Left forelimb (tissue), 1 donor: ENCODE data around the gene SORCS2.

Experiments used
- DNase-seq: peaks from one replicate; pipeline ENCODE4 v3.0.0-alpha.2; 2018; ENCODE audit warnings: low spot score

Gene SORCS2

DNA sequence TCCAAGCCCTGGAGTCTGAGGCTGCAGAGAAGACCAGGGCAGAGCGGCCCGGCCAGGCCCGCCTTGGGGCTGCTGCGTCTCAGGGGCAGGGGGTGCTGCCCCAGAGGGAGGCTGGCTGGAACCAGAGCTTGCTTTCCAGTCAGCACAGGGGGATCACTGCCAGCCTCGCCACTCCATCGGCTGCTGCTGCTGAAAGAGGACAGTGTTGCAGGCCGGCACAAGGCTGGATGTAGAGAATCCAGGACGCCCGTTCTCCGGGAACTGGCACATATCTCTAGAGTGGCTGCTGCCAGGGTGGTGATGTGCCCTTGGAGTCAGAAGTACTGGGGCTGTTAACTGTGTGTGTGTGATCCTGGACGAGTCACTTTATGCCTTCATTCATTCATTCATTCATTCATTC lies 31.9 kb upstream of the SORCS2 start:
- DNase-seq = peak; percentile 63

DNA sequence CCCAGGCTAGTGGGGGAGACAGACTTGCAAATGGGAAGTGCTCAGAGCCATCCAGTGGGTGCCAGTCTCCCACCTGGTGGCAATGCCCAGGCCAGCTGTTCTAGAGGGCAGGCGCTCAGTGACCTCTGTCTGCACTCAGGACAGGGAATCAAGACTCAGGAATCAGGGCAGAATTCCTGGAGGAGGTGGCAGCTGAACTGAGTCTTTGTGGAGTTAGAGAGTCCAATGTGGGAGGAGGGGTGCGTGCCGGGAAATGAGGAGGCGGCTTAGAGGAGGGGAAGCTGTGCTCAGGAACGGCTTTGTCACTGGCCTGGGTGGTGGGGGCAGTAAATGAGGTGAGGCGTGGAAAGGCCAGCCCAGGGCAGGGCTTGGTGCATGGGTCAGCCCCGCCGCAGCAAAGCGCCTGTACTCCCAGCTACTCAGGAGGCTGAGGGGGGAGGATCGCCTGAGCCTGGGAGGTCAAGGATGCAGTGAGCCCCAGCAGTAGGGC lies 31.3 kb upstream of the SORCS2 start:
- no peak for DNase-seq

DNA sequence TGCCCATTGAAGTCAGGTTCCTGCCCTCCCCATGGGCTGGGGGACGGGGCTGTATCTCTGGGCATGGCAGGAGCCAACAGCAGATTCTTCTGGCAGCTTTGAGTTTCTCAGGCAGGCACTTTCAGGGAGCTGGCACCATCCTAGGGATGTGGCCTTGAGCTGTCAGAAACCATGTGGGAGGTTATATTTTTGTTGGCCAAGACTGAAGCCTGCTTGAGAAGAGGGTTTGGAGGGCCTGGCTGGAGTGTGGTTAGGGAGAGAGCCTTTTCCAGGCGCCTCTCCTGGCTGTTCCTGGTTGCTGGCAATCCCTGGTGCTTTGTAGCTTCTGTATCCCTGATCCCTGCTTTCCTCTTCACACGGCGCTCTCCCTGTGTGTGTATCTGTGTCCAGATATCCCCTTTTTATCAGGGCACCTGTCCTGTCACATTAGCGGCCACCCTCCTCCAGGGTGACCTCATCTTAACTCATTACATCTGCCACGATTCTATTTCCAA lies 30.6 kb upstream of the SORCS2 start:
- DNase-seq = peak; percentile 59

DNA sequence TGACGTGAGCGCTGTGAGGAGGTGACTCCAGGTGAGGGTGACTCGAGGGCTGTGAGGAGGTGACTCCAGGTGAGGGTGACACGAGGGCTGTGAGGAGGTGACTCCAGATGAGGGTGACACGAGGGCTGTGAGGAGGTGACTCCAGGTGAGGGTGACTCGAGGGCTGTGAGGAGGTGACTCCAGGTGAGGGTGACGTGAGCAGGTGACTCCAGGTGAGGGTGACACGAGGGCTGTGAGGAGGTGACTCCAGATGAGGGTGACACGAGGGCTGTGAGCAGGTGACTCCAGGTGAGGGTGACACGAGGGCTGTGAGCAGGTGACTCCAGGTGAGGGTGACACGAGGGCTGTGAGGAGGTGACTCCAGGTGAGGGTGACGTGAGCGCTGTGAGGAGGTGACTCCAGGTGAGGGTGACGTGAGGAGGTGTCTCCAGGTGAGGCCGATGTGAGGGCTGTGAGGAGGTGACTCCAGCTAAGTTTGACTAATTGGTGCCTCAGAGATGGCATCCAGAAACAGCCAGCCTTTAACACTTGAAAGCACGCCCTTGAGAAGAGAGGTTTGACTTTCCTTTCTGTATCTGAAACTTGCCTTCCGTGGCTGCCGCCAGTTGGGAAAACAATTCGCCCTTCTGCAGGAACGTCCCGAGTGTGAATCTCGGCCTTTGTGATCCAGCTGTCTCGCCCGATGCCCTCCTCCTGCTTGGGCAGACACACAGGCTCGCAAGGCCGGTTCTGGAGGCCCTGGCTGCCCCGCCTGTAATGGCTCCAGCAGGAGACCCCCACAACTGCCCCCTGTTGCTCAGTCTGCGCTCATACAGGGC lies 27.1 kb upstream of the SORCS2 start:
- peak; percentile 59 for DNase-seq

DNA sequence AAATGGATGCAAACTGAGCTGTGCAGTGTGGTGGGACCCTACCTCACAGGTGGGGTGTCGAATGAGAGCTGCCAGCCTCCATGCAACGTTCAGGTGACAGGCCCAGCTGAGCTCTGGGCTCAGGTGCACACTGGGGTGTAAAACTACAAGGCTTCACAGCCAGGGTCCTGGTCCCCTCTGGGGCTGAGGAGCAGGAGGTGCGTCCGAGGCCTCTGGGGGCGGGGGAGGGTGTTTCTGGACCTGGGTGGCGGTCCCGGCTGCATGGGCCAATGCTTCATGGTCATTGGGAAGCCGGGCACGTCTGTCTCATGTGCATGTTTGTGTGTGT lies 26.5 kb upstream of the SORCS2 start:
- DNase-seq = no peak

DNA sequence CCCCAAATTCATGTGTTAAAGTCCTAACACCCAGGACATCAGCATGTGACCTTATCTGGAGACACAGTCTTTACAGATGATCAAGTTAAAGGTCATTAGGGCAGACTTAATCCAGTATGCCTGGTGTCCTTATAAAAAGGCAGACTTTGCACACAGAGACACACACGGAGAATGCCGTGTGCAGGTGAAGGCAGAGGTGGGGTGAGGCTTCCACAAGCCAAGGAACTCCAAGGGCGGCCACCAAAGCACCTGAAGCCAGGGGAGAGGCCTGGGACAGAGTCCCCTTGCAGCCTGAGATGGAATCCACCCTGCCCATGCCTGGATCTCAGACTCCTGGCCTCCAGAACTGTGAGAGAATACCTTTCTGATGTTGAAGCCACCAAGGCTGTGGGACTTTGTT lies 26.1 kb upstream of the SORCS2 start:
- peak; percentile 33 for DNase-seq

DNA sequence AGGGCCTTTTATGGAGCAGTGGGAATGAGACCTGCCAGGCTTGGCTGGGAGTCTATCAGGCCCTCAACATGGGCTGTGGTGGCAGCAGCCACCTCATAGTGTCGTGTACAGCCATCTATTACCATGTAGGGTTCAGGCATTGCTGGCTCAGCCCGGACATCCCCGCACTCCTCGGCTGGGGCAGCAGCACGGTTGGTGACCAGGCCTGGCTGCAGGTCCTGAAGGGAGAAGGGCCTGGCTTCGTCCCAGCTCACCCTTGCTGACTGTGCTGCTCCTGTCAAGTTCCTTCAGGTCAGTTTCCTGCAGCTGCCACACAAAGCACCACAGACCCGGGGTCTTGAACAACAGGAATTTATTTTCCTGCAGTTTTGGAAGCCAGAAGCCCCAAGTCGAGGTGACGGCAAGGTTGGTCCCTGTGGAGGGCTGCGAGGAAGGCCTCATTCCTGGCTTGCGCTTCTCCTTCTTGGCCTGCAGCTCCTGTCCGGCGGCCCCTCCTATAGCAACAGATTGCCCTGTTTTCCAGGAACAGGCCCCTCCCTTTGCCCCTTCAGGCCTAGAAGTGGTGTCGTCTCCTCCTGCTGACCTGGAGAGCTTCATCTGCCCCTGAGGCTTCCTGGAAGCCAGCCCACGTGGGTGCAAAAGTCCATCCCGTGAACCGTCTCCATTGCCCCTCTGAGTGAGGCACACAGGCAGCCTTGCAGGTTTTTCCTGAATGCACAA lies 25.2 kb upstream of the SORCS2 start:
- peak; percentile 65 for DNase-seq

DNA sequence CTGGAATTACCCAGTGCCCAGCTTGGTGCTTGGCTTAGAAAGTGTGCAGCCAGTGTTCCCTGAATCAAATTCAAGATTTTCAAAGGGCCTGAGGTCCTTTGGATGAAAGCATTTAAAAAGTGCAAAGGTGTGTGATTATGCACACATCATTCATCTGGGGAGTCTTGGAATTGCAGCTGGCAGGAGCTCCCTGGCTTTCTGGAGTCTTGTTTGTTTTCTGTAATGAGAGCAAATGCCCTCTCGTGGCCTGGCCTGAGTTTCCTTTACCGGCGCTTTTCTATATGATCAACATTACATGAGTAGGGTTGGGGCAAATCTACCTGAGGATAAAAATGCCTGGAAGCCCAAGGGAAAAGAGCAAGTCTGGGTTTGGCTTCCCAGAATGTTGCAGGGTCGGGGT lies 24.6 kb upstream of the SORCS2 start:
- peak; percentile 18 for DNase-seq

DNA sequence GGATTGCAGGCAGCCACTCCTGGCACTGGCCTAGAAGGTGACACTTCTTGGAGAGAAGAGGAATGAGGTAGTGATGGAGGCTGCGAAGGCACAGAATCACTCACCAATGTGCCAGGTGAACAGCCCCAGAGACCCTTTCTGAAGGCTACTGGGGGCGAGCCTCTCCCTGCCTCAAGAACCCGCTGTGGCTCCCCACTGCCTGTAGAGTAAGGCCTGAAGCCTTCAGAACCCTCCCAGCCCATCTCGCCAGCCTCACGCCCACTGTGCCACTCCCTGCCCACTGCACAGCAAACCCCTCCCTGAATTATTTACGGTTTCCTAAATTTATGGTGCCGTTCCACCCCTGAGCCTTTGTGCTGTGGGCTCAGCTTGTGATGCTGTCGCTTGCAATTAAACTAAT lies 24.2 kb upstream of the SORCS2 start:
- DNase-seq = peak; percentile 28

DNA sequence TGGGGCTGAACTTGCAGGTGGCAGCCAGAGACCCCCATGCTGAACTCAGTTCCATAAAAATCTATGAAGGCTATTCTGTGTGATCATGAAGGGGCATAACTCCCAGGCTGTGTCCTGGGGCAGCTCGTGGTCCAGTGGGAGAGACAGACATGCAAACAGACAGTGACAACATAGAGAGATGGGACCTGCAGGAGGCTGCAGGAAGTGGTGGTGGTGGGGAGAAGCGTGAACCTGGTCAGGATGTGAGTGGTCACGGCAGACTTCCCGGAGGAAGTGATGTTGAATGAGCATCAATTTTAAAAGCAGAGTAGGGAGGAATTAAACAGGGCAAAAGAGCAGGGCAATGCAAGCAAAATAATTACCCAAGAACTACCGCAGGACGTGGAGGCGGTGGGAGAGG lies 23.2 kb upstream of the SORCS2 start:
- DNase-seq = peak; percentile 22

DNA sequence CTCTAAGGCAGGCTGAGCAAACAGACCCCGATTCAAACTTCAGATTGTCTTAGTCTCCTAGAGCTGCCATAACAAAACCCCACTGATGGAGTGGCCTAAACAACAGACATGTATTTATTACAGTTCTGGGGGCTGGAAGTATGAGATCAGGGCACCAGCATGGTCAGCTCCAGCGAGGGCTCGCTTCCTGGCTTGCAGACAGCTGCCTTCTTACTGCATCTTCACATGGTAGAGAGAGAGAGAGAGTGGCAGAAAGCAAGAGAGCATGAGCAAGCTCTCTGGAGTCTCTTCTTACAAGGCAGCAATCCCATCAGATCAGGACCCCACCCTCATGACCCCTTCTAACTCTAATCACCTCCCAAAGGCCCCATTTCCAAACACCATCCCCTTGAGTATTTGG lies 22.3 kb upstream of the SORCS2 start:
- peak; percentile 23 for DNase-seq

DNA sequence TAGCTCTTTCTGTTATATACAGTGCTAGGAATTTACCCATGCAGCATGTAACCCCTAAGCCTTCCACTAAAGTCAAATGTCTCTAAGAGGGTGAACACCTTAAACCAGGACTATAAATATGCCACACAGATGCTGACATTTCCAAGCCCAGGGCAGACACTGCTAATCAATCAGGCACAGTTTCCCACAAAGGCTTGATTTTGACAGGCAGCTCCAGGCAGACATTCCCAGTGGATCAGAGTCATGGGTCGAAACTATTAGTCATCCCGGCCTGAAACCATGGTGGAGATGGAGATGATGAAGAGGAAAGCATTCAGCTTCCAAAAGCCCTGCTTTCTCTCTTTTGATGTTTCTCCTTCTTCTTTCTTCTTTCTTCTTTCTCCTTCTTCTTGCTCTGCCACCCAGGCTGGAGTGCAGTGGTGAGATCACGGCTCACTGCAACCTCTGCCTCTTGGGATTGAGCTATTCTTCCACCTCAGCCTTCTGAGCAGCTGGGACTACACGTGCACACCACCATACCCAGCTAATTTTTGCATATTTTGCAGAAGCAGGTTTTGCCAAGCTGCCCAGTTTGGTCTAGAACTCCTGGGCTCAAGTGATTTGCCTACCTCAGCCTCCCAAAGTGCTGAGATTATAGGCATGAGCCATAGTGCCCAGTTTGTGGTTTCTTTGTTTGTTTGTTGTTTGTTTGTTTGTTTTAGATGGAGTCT lies 21.0 kb upstream of the SORCS2 start:
- peak; percentile 18 for DNase-seq

DNA sequence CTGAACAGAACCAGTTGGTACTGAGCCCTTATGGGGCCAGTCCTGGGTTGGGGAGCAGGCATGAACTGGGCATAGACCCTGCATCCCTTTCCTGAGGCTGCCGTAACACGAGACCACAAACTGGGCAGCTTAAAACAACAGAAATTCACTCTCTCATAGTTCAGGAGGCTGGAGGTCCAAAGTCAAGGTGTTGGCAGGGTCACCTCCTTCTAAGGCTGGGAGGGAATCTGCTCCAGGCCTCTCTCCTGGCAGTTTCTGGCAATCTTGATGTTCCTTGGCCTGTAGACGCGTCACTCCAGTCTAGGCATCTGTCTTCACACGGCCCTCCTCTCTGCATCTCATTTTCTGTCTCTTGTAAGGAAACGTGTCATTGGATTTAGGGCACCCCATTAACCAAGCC lies 19.8 kb upstream of the SORCS2 start:
- DNase-seq = peak; percentile 20

DNA sequence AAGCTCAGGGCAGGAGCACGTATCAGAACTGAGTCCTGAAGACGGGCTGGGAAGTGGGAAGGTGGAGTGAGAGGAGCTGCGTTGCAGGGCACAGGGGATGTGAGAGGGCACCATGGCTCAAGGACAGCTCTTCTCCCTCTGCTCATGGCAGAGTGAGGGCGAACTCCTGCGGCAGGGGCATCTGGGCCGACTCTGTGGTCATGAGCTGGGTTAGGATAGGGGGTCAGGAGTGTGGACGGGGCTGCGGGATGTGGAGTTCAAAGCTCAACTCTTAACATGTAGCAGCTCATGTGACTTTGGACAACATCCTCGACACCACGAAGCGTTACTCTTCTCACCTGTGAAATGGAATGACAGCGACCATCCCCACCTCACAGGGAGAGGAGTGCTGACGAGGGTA lies 19.4 kb upstream of the SORCS2 start:
- peak; percentile 47 for DNase-seq

DNA sequence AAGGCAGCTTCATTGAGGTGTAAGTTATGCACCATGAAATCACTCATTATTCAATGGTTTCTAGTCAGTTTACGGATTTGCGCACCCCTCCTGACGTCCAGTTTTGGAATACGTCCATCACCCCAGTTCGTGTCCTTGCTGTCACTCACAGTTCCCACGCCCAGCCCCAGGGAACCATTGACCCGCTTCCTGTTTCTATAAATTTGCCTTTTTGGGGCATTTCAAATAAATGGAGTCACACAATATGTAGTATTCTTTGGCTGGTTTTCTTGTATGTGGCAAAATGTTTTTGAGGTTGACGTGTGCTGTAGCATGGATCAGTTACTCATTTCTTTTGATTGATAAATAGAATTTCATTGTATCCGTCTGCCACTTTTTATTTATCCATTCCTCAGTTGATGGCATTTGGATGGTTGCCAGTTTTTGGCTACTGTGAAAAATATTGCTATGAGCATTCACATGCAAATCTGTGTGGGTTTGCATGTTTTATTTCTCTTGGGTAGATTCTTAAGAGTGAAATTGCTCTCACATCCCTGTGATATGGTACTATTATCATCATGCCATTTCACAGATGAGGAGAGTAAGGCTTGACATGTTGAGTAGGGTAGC lies 18.4 kb upstream of the SORCS2 start:
- peak; percentile 17 for DNase-seq

DNA sequence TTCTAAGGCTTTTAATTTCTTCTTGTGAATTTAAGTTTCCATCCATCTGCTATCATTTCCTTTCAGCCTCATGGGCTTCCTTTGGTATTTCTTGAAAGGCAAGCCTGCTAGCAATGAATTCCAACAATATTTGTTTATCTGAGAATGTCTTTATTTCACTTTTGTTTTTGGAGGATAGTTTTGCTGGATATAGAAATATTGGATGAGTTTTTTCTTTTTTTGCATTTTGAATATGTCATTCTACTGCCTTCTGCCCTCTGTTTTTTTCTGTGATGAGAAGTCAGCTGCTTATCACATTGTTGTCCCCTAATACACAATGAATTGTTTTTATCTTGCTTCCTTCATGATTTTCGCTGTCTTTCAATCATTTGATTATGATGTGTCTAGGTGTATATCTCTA lies 13.2 kb upstream of the SORCS2 start:
- no peak for DNase-seq

DNA sequence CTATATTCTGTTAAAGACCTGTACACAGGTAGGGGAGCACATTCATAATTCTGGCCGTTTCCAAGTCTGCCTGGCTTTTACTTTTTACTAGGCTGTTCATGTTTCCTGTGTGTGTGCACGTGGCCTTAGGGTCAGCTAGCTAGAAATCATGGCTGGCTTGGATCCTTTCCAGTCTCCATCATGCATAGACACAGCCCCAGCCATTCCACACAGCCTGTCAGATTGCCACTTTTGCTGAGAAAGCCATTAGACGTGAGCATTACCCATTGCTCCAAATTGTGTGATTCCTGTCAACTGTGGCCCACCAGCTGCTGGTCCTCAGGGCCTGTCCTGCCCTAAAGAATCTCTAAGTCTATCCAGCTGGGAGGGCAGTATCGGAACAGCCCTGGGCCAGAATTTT lies 11.4 kb upstream of the SORCS2 start:
- DNase-seq = peak; percentile 25

DNA sequence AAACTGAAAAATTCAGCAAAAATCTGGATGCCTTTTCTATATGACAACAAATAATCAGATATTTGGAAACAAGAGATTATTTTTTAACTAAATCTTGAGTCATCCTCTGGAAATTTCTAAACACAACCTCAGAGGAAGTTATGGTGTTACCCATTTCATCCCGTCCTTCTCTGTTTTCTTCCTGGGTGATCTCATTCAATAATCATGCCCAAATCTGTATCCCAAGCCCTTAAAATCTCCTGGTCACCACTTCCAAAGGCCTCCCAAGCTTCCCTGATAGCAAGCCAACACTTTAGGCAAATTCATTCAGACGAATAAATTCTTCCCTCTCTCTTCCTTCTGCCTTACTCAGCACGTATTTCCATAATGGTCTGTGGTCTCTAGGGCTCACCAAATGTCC lies 9.7 kb upstream of the SORCS2 start:
- peak; percentile 12 for DNase-seq

DNA sequence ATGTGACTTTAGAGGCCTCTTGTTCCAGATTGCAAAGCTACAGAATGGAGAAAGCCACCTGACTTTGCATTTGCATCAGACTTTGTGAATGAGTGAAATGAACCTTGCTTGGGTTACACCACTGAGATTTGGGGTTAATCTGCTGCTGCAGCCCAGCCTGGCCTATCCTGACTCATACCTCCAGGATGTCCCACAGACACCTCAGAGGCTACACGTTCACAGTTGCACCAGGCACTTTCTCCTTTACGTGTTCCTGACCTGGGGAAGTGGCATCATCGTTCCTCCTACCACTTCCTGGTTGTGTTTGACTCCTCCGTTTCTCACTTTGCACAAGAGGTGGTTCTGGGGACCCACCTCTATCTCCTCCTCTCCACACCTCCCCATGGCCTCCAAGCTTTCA lies 9.2 kb upstream of the SORCS2 start:
- peak; percentile 12 for DNase-seq

DNA sequence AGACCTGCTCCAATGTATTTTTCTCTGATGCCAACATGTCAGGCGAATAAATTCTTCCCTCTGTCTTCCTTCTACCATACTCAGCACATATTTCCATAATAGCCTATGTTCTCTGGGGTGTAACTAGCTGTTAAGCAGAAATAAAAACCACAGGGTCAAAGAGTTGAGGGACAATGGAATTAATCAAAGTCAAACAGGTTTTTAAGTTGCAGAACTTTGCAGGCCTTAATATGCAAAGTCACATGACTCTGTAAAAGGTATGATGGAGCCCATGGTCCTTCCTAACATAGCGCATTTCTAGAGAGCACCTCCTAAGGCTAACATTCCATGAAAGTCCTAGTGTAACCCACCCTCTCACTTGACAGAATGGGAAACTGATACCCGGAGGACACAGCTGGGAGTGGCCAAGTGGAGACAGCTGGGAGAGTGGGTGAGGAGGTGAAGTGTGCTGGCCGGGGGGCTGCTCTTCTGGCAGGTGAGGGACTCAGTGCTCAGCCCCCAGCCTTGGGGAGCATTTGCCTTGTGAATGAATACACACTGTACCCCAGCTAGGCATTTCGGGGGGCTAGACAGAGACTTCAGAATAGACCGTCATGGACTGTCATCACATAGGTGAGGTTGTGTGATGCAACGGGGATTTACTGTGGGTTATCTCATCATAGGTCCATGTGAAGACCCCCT lies 8.4 kb upstream of the SORCS2 start:
- DNase-seq = no peak

DNA sequence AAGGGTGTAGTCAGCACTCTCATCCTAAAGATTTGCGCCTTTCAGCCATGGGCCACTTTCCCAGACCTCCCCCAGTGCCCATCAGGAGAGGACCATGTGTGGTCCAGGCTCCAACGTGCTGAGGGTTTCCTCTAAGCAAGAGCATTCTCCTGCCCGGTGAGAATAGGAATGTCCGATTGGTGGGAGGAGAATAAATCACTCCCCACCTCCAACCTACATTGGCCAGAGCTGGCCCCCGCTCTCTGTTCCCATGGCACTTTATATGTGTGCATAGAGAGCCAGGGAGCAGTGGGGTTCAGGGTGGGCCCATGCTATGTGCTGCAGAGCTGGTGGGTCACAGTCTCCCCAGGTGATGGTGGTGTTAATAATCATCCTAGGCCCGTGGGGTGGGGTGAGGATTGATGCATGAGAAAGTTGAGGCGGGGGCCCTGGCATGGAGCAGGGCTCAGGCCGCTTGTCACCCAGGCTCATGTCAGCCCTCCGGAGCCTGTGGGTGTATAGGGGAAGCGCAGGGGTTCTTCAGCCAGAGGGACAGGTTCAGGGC lies 6.8 kb upstream of the SORCS2 start:
- peak; percentile 49 for DNase-seq
